SK-N-SH (cell line): Measurements from ENCODE around the gene CAMK2B. TPM values are rescaled to one million over a fixed set of nuclear protein-coding genes. Genes with fewer than 3 reads are reported as not detected.

ENCODE experiments used
- CTCF ChIA-PET: fragments of 300-600, 350-600 bp; formaldehyde crosslinking; extraction: SDS; loops from one replicate; lab custom pipeline; 2021; lab: Yijun Ruan, JAX
- POLR2A ChIA-PET: fragments of 350-600 bp; sonication (Branson Sonifier 250); formaldehyde crosslinking; extraction: SDS; loops from one replicate; lab custom pipeline; 2020; ENCODE audit warnings: antibody characterized with exemption, inconsistent platforms; lab: Yijun Ruan, JAX
- DNase-seq: peaks from one replicate; pipeline ENCODE4 v3.0.0; 2012
- H2AFZ ChIP-seq: fragments of 200-600 bp; sonication (generic); 2 replicates; pipeline ENCODE4 v1.8.1; 2016; ENCODE audit warnings: antibody characterized with exemption, mild to moderate bottlenecking, low read depth
- H3F3A ChIP-seq: fragments of 200-600 bp; sonication (generic); replicated peaks from 2 replicates; pipeline ENCODE3; 2016; ENCODE audit warnings: antibody characterized with exemption, mild to moderate bottlenecking; ENCODE audit not compliant: insufficient read depth
- H3K27ac ChIP-seq, 2 experiments: fragments of 200-500 bp in 1 of 2; fragments of 200-600 bp in 1 of 2; sonication (Bioruptor generic) in 1 of 2; sonication (generic), shearing (Covaris generic) in 1 of 2; 2 replicates each; pipeline versions ENCODE4 v1.5.1 to v1.6.1; 2014 to 2016; ENCODE audit warnings: low read depth in 2 of 2, inconsistent platforms in 1 of 2, low read length in 1 of 2, mild to moderate bottlenecking in 1 of 2, mixed read lengths in 1 of 2
- H3K27me3 ChIP-seq: fragments of 200-600 bp; sonication (generic), shearing (Covaris generic); 2 replicates; pipeline ENCODE4 v1.6.1; 2016; ENCODE audit warnings: mixed run types; ENCODE audit not compliant: insufficient read depth
- H3K36me3 ChIP-seq, 2 experiments: fragments of 200-500 bp in 1 of 2; fragments of 200-600 bp in 1 of 2; sonication (Bioruptor generic) in 1 of 2; sonication (generic) in 1 of 2; replicated peaks in 1 of 2; 2 replicates each; pipeline versions ENCODE3 to v1.5.1; 2014 to 2016; ENCODE audit warnings: low read length in 1 of 2, mild to moderate bottlenecking in 1 of 2; ENCODE audit not compliant: insufficient read depth in 2 of 2, control insufficient read depth in 1 of 2
- H3K4me1 ChIP-seq, 2 experiments: fragments of 200-500 bp in 1 of 2; fragments of 200-600 bp in 1 of 2; sonication (Bioruptor generic) in 1 of 2; sonication (generic), shearing (Covaris generic) in 1 of 2; 2 replicates each; pipeline versions ENCODE4 v1.5.1 to v1.6.1; 2014 to 2016; ENCODE audit warnings: low read depth in 1 of 2, low read length in 1 of 2, mixed run types in 1 of 2; ENCODE audit not compliant: insufficient read depth in 2 of 2, control insufficient read depth in 1 of 2
- H3K4me2 ChIP-seq: fragments of 200-600 bp; sonication (generic), shearing (Covaris generic); 2 replicates; pipeline ENCODE4 v1.6.1; 2017; ENCODE audit warnings: mixed run types
- H3K4me3 ChIP-seq, 2 experiments: fragments of 200-500 bp in 1 of 2; fragments of 200-600 bp in 1 of 2; sonication (Bioruptor generic) in 1 of 2; sonication (generic), shearing (Covaris generic) in 1 of 2; 2 replicates each; pipeline versions ENCODE4 v1.5.1 to v1.8.1; 2014 to 2016; ENCODE audit warnings: low read depth in 2 of 2, inconsistent platforms in 1 of 2, low read length in 1 of 2, mild to moderate bottlenecking in 1 of 2, mixed read lengths in 1 of 2, moderate library complexity in 1 of 2
- H3K79me2 ChIP-seq: fragments of 200-600 bp; sonication (generic); 2 replicates; pipeline ENCODE4 v1.8.1; 2017; ENCODE audit warnings: mild to moderate bottlenecking; ENCODE audit not compliant: insufficient read depth
- H3K9ac ChIP-seq: fragments of 200-600 bp; sonication (generic); 2 replicates; pipeline ENCODE4 v1.6.1; 2017; ENCODE audit warnings: mixed run types
- H3K9me2 ChIP-seq: fragments of 200-600 bp; sonication (generic); 2 replicates; pipeline ENCODE4 v1.6.1; 2017; ENCODE audit warnings: mixed run types
- H3K9me3 ChIP-seq: fragments of 200-600 bp; sonication (generic); 2 replicates; pipeline ENCODE4 v1.6.1; 2017; ENCODE audit warnings: mixed run types, mild to moderate bottlenecking, moderate library complexity
- H4K20me1 ChIP-seq: fragments of 200-600 bp; sonication (generic); 2 replicates; pipeline ENCODE4 v1.6.1; 2017; ENCODE audit warnings: mild to moderate bottlenecking, mixed run types; ENCODE audit not compliant: insufficient read depth
- ELF1 ChIP-seq: IDR thresholded peaks from 2 replicates; pipeline ENCODE4 v1.4.0; 2012
- EZH2phosphoT487 ChIP-seq: fragments of 200-600 bp; sonication (generic); IDR thresholded peaks from 2 replicates; pipeline ENCODE4 v1.6.1; 2017; ENCODE audit warnings: low read depth, mixed run types, mild to moderate bottlenecking, antibody characterized with exemption, moderate library complexity, borderline replicate concordance
- GABPA ChIP-seq: IDR thresholded peaks from 2 replicates; pipeline ENCODE4 v1.4.0; 2012; ENCODE audit warnings: low read depth, mild to moderate bottlenecking
- JUND ChIP-seq: IDR thresholded peaks from 2 replicates; pipeline ENCODE4 v1.4.0; 2012
- MEF2A ChIP-seq: IDR thresholded peaks from 2 replicates; pipeline ENCODE4 v1.4.0; 2012; ENCODE audit warnings: low read depth, borderline replicate concordance
- NRF1 ChIP-seq: IDR thresholded peaks from 2 replicates; pipeline ENCODE4 v1.6.1; 2012; ENCODE audit warnings: low read depth, mild to moderate bottlenecking, low read length
- POLR2AphosphoS5 ChIP-seq: IDR thresholded peaks from 2 replicates; pipeline ENCODE4 v1.6.1; 2012; ENCODE audit warnings: low read depth, low read length
- RXRA ChIP-seq: IDR thresholded peaks from 2 replicates; pipeline ENCODE4 v1.4.0; 2012; ENCODE audit warnings: low read depth, mild to moderate bottlenecking, borderline replicate concordance
- TCF12 ChIP-seq: IDR thresholded peaks from 2 replicates; pipeline ENCODE4 v1.4.0; 2012
- YY1 ChIP-seq: IDR thresholded peaks from 2 replicates; pipeline ENCODE4 v1.4.0; 2012; ENCODE audit warnings: low read depth, mild to moderate bottlenecking
- WGBS: methylation state at CpG from one replicate; pipeline ENCODE4 v1.1.6; 2017; ENCODE audit warnings: low lambda C conversion rate; 5-methylcytosine and 5-hydroxymethylcytosine counted together
- polyA plus RNA-seq, 3 experiments: library from polyadenylated mRNA; depleted of rRNA; stranded (reverse); fragments of >200 nt; gene quantifications; 2 replicates each; pipeline ENCODE4 v1.2.3, GENCODE V29; 2012
- TF ChIP-seq, protein P1 (sequence below): IDR thresholded peaks from 2 replicates; pipeline ENCODE4 v1.4.0; 2012; ENCODE audit warnings: low read depth
- TF ChIP-seq, protein P2 (sequence below): IDR thresholded peaks from 2 replicates; pipeline ENCODE4 v1.4.0; 2012; ENCODE audit warnings: low read depth, borderline replicate concordance

CAMK2B gene
- polyA plus RNA-seq (2012; rRNA removed), result 0.10 and 0.20 TPM in 2 replicates
- polyA plus RNA-seq (2012; cell fraction: cytosol; rRNA removed), result 0.13 and 0.17 TPM in 2 replicates
- polyA plus RNA-seq (2012; cell fraction: nucleus; rRNA removed), result 0.15 and 0.19 TPM in 2 replicates

DNA sequence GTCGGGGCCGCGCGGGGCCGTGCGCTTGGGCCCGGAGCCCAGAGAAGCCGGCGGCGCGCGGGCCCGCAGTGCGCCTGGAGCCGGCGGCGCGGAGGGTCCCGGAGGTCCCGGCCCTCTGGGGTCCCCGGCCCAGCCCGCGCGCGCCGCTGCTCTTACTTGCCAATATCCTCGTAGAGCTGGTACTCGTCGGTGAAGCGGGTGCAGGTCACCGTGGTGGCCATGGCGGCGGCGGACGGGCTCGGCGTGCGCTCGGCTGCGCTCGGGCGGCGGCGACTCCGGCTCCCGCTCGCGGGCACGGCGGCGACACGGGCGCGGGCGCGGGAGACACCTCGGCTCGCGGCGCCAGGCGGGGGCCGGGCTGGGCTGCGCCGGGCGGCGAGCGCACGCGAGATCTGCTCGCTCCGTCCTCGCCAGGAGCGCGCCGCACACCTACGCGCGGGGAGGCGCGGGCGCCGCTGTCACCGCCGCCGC is at the start of gene CAMK2B:
CAMK2B (minus strand) TSS at position 394 of the 471 bp plus-strand sequence; CDS start at position 221, 173 bp downstream.
- 3% methylated on average over 8 of the region's 85 CpGs for WGBS
- TF ChIP-seq POLR2AphosphoS5 (no peak), RXRA (no peak), TCF12 (no peak), NRF1 (peak; percentile 4; the same call in 1 of the 2 replicates), YY1 (no peak), MEF2A (no peak)
- TF ChIP-seq, all 33 proteins: peak for 1
- H3K4me3 ChIP-seq, result peak within 1 kb of the TSS in 1 of 2 experiments; percentile 51; a peak in 2 of 4 replicates
- DNase-seq, result peak; percentile 87
- peaks cover 0 to 37% of the 10 kb centered on the region in 2 experiments; a peak in 1 of 4 replicates for H3K4me1 ChIP-seq
- H3F3A ChIP-seq, result no peaks in the 10 kb centered on the region
- H3K9me2 ChIP-seq, result no peaks in the 10 kb centered on the region
- no peaks in the 10 kb centered on the region for H3K9me3 ChIP-seq
- no peaks in the 10 kb centered on the region for H3K79me2 ChIP-seq
- H3K9ac ChIP-seq, result no peak within 1 kb of the TSS
- no peaks in the 10 kb centered on the region for H3K36me3 ChIP-seq
- no peak within 1 kb of the TSS for H2AFZ ChIP-seq
- ChIA-PET POLR2A (no interaction called here), CTCF (interaction anchor here (0.7 to 1.4 kb wide), 3 partner anchors 67 to 111 kb away, joined by 3 to 4 read pairs (median 3); no protein-coding TSS in a partner anchor)
- no peak within 1 kb of the TSS for H3K27ac ChIP-seq
- H4K20me1 ChIP-seq, result no peaks in the 10 kb centered on the region
- H3K27me3 ChIP-seq, result peaks cover 37% of the 10 kb centered on the region
- H3K4me2 ChIP-seq, result no peak within 1 kb of the TSS

DNA sequence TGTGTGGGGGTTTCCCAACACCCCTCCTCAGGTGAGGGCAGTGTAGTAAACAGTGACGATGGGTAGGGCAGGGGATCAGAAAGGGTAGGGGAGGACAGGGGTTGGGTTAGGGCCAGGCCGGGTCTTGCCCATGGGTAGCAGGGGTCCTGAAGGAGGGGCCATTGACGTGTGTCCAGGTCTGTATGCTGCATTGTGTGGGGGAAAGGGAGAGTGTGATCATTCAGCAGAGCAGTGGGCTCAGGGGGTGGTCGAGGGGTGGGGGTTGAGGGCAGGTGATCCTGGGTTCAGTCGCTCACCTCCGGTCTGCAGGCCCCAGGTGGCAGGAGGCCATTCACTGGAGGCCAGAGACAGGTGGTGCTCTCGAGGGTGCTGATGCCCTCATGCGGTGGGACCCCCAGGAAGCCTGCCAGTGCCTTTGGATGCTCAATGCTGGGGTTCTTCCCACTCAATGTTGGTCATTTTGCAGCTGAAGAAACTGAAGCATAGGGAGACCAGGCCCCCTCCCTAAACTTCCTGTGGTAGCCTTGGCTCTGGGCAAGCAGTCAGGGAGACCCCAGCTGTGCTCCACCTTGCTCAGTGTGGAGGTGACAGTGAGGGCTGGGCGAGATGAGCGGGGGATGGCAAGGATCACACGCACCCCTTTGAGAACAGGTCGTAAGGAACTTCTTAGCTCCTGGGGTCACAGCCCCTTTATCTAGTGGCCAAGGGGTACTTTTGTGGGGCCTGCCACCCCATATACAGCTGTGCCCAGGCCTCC is 48.8 kb upstream of the CAMK2B start:
- no peaks in the 10 kb centered on the region for H3K36me3 ChIP-seq
- H3K4me2 ChIP-seq, result no peak overlapping the region
- H3K9ac ChIP-seq, result no peak overlapping the region
- H3K4me1 ChIP-seq, result peaks cover 0 to 11% of the 10 kb centered on the region in 2 experiments; a peak in 1 of 4 replicates
- H3F3A ChIP-seq, result peaks cover 19% of the 10 kb centered on the region
- H3K9me3 ChIP-seq, result no peaks in the 10 kb centered on the region
- no peak for DNase-seq
- H3K27ac ChIP-seq, result no peak overlapping the region
- no peak overlapping the region for H2AFZ ChIP-seq
- no peaks in the 10 kb centered on the region for H3K27me3 ChIP-seq
- H3K4me3 ChIP-seq, result no peak overlapping the region
- TF ChIP-seq GABPA, result no peak
- TF ChIP-seq, protein P1, sequence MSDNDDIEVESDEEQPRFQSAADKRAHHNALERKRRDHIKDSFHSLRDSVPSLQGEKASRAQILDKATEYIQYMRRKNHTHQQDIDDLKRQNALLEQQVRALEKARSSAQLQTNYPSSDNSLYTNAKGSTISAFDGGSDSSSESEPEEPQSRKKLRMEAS, result no peak
- no peak for TF ChIP-seq EZH2phosphoT487
- no peak for TF ChIP-seq ELF1
- TF ChIP-seq, protein P2, sequence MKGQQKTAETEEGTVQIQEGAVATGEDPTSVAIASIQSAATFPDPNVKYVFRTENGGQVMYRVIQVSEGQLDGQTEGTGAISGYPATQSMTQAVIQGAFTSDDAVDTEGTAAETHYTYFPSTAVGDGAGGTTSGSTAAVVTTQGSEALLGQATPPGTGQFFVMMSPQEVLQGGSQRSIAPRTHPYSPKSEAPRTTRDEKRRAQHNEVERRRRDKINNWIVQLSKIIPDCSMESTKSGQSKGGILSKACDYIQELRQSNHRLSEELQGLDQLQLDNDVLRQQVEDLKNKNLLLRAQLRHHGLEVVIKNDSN, result no peak
- no peak for TF ChIP-seq JUND
- no peaks in the 10 kb centered on the region for H4K20me1 ChIP-seq
- 79% methylated on average over 11 of the region's 12 CpGs for WGBS
- POLR2A ChIA-PET, result no interaction called here
- H3K9me2 ChIP-seq, result no peaks in the 10 kb centered on the region
- H3K79me2 ChIP-seq, result no peaks in the 10 kb centered on the region
- CTCF ChIA-PET, result interaction anchor here (0.9 to 1.3 kb wide), 3 partner anchors 130 to 191 kb away, joined by 3 read pairs; no protein-coding TSS in a partner anchor
